DOHH2 (cell line): ENCODE measurements around the gene CXCL13.
A peak's percentile ranks its signal among the peaks of the same experiment; 100 is the strongest.

Experiments used
- H3F3A ChIP-seq: fragments of 200-600 bp; sonication (generic), shearing (Covaris generic); 2 replicates; pipeline ENCODE4 v1.6.0; 2016; ENCODE audit warnings: antibody characterized with exemption, mild to moderate bottlenecking; ENCODE audit not compliant: control insufficient read depth, insufficient read depth
- H3K27ac ChIP-seq: fragments of 200-600 bp; sonication (generic); 2 replicates; pipeline ENCODE4 v1.5.1; 2014; ENCODE audit warnings: low read depth, mild to moderate bottlenecking, low read length, moderate library complexity
- H3K27me3 ChIP-seq: fragments of 200-600 bp; sonication (generic); 2 replicates; pipeline ENCODE4 v1.6.1; 2014; ENCODE audit warnings: mild to moderate bottlenecking, low read length, mixed read lengths; ENCODE audit not compliant: control insufficient read depth
- H3K36me3 ChIP-seq: fragments of 200-600 bp; sonication (generic); 2 replicates; pipeline ENCODE4 v1.6.1; 2014; ENCODE audit warnings: mild to moderate bottlenecking, low read length, moderate library complexity, mixed read lengths; ENCODE audit not compliant: control insufficient read depth
- H3K4me1 ChIP-seq: fragments of 200-600 bp; sonication (generic); 2 replicates; pipeline ENCODE4 v1.6.1; 2014; ENCODE audit warnings: mild to moderate bottlenecking, low read length, mixed read lengths; ENCODE audit not compliant: control insufficient read depth
- H3K4me2 ChIP-seq: fragments of 200-600 bp; sonication (generic); 2 replicates; pipeline ENCODE4 v1.6.0; 2014; ENCODE audit warnings: mild to moderate bottlenecking, low read length, moderate library complexity
- H3K4me3 ChIP-seq: fragments of 200-600 bp; sonication (generic); 2 replicates; pipeline ENCODE4 v1.5.1; 2014; ENCODE audit warnings: mild to moderate bottlenecking, low read length, mixed read lengths
- H3K79me2 ChIP-seq: fragments of 200-600 bp; sonication (generic); 2 replicates; pipeline ENCODE4 v1.6.1; 2014; ENCODE audit warnings: mild to moderate bottlenecking, low read length, mixed read lengths; ENCODE audit not compliant: control insufficient read depth
- H3K9me2 ChIP-seq: fragments of 200-600 bp; sonication (generic); replicated peaks from 2 replicates; pipeline ENCODE4 v1.6.1; 2014; ENCODE audit warnings: mild to moderate bottlenecking, low read length, mixed read lengths; ENCODE audit not compliant: control insufficient read depth
- H3K9me3 ChIP-seq: fragments of 200-600 bp; sonication (generic); 2 replicates; pipeline ENCODE4 v1.6.1; 2014; ENCODE audit warnings: antibody characterized with exemption, low read length, mixed read lengths; ENCODE audit not compliant: control insufficient read depth, insufficient read depth
- H4K20me1 ChIP-seq: fragments of 200-600 bp; sonication (generic); 2 replicates; pipeline ENCODE4 v1.6.0; 2014; ENCODE audit warnings: low read depth, mild to moderate bottlenecking, antibody characterized with exemption, low read length, moderate library complexity; ENCODE audit not compliant: control insufficient read depth, insufficient read depth
- EZH2phosphoT487 ChIP-seq: fragments of 200-600 bp; sonication (generic); IDR thresholded peaks from 2 replicates; pipeline ENCODE4 v1.6.1; 2017; ENCODE audit warnings: borderline replicate concordance, mild to moderate bottlenecking, antibody characterized with exemption, low read length, moderate library complexity, mixed read lengths
- TF ChIP-seq, protein P1 (sequence below): fragments of 200-600 bp; sonication (generic); IDR thresholded peaks from one replicate; pipeline ENCODE4 v1.5.1; 2014; ENCODE audit warnings: antibody characterized with exemption, mild to moderate bottlenecking, low read depth, low read length; ENCODE audit not compliant: poor library complexity, severe bottlenecking

CXCL13 gene

DNA sequence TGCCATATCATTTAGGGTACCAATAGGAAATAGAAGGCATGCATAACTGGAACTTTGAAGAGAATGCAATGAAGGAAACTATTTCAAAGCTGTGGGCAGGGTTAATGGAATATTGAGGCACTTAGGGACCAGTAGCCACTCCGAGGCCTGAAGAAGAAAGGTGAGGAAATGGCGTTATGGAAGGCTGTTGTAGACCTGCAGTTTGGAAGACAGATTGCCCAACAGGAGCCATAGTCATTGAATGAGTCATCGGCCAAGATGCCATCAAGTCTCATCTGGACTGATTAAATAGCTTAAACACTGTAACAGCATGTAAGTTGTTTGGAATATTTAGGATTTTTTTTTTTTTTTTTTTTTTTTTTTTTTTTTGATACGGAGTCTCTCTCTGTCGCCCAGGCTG, 11.6 kb downstream of the CXCL13 start:
- Histone ChIP-seq H3K4me1 (no peaks in the 10 kb centered on the region), H3K9me2 (no peaks in the 10 kb centered on the region), H3F3A (no peaks in the 10 kb centered on the region), H3K27me3 (peaks cover 13% of the 10 kb centered on the region), H3K79me2 (no peaks in the 10 kb centered on the region), H4K20me1 (no peaks in the 10 kb centered on the region), H3K4me2 (no peak overlapping the region), H3K9me3 (no peaks in the 10 kb centered on the region), H3K27ac (no peak overlapping the region), H3K36me3 (no peaks in the 10 kb centered on the region), H3K4me3 (no peak overlapping the region)
- no peak for TF ChIP-seq EZH2phosphoT487
- TF ChIP-seq, protein P1, sequence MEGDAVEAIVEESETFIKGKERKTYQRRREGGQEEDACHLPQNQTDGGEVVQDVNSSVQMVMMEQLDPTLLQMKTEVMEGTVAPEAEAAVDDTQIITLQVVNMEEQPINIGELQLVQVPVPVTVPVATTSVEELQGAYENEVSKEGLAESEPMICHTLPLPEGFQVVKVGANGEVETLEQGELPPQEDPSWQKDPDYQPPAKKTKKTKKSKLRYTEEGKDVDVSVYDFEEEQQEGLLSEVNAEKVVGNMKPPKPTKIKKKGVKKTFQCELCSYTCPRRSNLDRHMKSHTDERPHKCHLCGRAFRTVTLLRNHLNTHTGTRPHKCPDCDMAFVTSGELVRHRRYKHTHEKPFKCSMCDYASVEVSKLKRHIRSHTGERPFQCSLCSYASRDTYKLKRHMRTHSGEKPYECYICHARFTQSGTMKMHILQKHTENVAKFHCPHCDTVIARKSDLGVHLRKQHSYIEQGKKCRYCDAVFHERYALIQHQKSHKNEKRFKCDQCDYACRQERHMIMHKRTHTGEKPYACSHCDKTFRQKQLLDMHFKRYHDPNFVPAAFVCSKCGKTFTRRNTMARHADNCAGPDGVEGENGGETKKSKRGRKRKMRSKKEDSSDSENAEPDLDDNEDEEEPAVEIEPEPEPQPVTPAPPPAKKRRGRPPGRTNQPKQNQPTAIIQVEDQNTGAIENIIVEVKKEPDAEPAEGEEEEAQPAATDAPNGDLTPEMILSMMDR, result no peak

DNA sequence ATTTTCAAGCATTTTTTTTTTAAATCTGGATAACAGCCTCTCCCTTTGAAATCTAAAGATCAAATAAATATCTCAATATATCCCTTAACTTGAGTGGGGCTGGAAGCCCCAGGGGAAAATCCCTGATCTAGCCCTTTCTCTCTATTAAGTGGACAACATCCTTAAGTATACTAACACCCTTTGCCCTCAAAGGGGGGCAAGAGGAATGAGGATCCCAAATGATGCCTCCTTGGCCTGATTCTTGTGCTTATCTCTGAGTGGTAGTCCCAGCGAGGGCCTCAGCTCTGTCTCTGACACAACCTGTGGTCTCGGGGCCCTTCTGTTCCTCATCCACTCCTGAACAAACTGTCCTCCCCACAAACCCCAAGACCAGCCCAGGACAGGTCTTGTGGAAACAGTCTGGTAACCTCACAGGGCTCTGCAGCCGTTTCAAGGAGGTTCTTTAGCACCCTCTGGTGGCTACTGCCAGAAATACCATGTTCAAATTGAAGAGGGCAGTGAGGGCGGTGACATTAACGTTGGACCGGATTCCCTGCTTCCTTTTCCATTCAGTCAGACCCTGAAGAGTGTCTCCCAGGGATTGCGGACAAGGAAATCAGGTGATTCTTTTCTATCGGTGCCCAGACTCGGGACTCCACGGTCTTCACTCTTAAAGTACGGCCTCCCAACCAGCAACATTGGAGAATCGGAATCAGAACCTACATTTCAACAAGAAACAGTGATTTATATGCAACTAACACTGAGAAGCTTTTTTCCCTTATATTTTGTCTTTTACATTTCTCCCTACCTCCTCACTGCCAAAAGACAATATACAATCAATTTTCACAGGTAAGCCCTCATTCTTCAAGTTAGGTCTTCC, 13.0 kb downstream of the CXCL13 start:
- Histone ChIP-seq H3K9me2 (no peaks in the 10 kb centered on the region), H4K20me1 (no peaks in the 10 kb centered on the region), H3K4me2 (no peak overlapping the region), H3K27ac (no peak overlapping the region), H3K79me2 (no peaks in the 10 kb centered on the region), H3K9me3 (no peaks in the 10 kb centered on the region), H3F3A (no peaks in the 10 kb centered on the region), H3K4me3 (no peak overlapping the region), H3K27me3 (peaks cover 21% of the 10 kb centered on the region), H3K36me3 (no peaks in the 10 kb centered on the region), H3K4me1 (no peaks in the 10 kb centered on the region)
- no peak for TF ChIP-seq EZH2phosphoT487
- TF ChIP-seq, protein P1, result peak; percentile 91

DNA sequence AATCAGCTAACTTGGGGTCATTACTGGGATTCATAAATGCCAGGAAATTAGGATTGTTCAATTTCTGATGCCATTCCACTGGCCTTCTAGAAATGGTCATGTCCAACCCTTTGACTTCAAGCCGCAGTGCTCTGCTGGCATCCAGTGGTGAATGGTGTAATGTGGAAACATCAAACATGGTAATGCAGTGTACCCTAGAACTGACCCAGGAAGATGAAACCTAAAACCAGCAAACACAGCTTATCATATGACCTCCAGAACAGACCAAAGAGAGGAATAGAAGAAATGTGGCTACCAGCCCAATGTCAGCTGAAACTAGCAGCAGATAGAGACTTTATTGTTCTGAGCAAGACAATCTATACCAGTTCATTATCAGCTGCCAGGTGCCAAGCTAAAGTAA, 13.8 kb downstream of the CXCL13 start:
- Histone ChIP-seq H3K79me2 (no peaks in the 10 kb centered on the region), H3K27me3 (peaks cover 22% of the 10 kb centered on the region), H4K20me1 (no peaks in the 10 kb centered on the region), H3K4me1 (no peaks in the 10 kb centered on the region), H3K4me2 (no peak overlapping the region), H3K4me3 (no peak overlapping the region), H3K9me3 (no peaks in the 10 kb centered on the region), H3K36me3 (no peaks in the 10 kb centered on the region), H3K9me2 (no peaks in the 10 kb centered on the region), H3K27ac (no peak overlapping the region), H3F3A (no peaks in the 10 kb centered on the region)
- TF ChIP-seq, protein P1, result no peak
- no peak for TF ChIP-seq EZH2phosphoT487
